NT2/D1 (cell line): ENCODE measurements around the gene ELN.

Source experiments
- SUZ12 ChIP-seq: IDR thresholded peaks from 2 replicates; pipeline ENCODE4 v1.6.1; 2011; ENCODE audit not compliant: insufficient read length, insufficient read depth; ENCODE audit errors: extremely low read depth
- YY1 ChIP-seq: IDR thresholded peaks from 2 replicates; pipeline ENCODE4 v1.6.1; 2011; ENCODE audit not compliant: insufficient read length, insufficient read depth
- ZNF274 ChIP-seq: IDR thresholded peaks from 2 replicates; pipeline ENCODE4 v1.6.1; 2011; ENCODE audit warnings: mild to moderate bottlenecking, low read depth, low read length

GRCh38 chr7:74044366-74045350 lies 16.7 kb downstream of the ELN start:
- no peak for TF ChIP-seq ZNF274
- TF ChIP-seq YY1: no peak
- TF ChIP-seq SUZ12: no peak
